VCaP (cell line): ENCODE measurements around the gene MARS2.

Experiments used
- H3K27ac ChIP-seq: fragments of 450-650 bp; 2 replicates; pipeline ENCODE4 v1.5.1; 2017
- CTCF ChIP-seq: fragments of 450-650 bp; conservative IDR thresholded peaks from 2 replicates; pipeline ENCODE4 v1.5.1; 2017; ENCODE audit warnings: mild to moderate bottlenecking, moderate library complexity

MARS2 gene

GRCh38 chr2:197740200-197740599, 35.0 kb downstream of the MARS2 start:
- no peak overlapping the region for H3K27ac ChIP-seq
- TF ChIP-seq CTCF: no peak
